Testis (tissue), 2 donors: ENCODE results near the gene FAM184B.

Source experiments
- POLR2A ChIP-seq: fragments of 450-650 bp; IDR thresholded peaks from one replicate; pipeline ENCODE4 v1.6.1; 2017; ENCODE audit warnings: antibody characterized with exemption, mild to moderate bottlenecking, moderate library complexity
- TF ChIP-seq, protein P1 (sequence below), 3 experiments: fragments of 450-650 bp in 2 of 3; fragments of 200-600 bp in 1 of 3; sonication (generic) in 1 of 3; IDR thresholded peaks; one replicate each; pipeline ENCODE4 v1.5.1; 2016 to 2019; ENCODE audit warnings: antibody characterized with exemption in 3 of 3, mild to moderate bottlenecking in 2 of 3, moderate library complexity in 1 of 3

DNA sequence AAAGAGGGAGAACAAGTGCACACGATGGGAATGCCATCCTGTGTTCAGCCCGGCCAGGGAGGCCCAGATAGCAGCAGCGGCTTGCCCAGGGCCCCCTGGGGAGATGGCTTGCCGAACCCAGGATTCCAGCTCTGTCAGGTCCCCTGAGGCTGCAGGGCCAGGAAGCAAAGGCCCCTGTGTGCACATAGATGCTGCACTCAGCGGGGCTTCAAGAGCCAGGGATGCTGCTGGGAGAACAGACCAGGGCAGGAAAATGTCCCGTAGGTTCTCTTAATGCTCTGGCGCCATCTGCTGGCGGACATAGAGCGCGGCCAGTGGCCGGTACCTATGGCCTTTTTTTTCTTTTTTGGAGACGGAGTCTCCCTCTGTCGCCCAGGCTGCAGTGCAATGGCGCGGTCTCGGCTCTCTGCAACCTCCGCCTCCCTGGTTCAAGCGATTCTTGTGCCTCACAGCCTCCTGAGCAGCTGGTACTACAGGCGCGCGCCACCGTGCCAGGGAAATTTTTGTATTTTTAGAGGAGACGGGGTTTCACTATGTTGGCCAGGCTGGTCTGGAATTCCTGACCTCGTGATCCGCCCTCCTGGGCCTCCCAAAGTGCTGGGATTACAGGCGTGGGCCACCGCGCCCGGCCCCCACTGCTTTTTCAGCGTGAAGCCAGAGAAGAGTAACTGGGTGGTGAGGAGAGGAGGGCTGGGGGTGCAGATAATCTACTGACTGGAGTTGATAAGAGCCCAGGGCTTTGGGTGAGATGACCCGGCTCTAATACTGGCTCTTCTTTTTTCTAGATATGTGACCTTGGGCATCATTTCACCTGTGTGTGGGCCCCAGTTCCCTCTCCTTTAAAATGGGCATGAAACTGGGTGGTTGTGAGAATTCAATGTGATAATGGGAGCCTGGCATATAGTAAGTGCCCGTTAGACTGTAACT is 144.5 kb downstream of the FAM184B start:
- TF ChIP-seq, protein P1, sequence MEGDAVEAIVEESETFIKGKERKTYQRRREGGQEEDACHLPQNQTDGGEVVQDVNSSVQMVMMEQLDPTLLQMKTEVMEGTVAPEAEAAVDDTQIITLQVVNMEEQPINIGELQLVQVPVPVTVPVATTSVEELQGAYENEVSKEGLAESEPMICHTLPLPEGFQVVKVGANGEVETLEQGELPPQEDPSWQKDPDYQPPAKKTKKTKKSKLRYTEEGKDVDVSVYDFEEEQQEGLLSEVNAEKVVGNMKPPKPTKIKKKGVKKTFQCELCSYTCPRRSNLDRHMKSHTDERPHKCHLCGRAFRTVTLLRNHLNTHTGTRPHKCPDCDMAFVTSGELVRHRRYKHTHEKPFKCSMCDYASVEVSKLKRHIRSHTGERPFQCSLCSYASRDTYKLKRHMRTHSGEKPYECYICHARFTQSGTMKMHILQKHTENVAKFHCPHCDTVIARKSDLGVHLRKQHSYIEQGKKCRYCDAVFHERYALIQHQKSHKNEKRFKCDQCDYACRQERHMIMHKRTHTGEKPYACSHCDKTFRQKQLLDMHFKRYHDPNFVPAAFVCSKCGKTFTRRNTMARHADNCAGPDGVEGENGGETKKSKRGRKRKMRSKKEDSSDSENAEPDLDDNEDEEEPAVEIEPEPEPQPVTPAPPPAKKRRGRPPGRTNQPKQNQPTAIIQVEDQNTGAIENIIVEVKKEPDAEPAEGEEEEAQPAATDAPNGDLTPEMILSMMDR (IDR thresholded peaks at IDR 0.05), result peak; percentile 63 to 88 (median 74)
- no peak for TF ChIP-seq POLR2A
